ENCODE data around the gene WDR88.
"Not testable (repeated sequence)": the region's sequence is repeated elsewhere in the genome, so short reads cannot be mapped to it uniquely, and the experiment has no call there.

Gene WDR88

GRCh38 chr19:33129901-33130300 lies 2.0 kb upstream of the WDR88 start:
- DNase-seq (ENCODE audit: low spot score): no peak

DNA sequence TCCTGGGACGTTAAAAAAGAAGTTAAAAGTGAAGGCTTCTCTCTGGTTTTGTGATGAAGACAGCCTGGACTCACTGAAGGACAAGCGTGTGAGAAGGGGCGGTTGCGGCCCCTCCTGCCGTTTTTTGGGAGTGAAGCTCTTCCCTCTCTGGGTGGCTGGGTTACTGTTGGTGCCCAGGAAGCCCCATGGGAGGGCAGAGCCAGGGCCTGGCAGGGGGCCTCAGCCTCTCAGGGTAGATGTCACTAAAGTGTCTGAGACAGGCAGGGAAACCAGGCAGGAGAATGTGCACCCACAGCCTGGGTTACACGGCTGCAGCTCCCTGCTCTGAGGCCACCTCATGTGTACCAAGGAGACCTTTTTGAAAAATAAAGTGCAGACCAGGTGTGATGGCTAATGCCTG lies 1.5 kb upstream of the WDR88 start:
- no peak for DNase-seq (ENCODE audit: low spot score)

GRCh38 chr19:33132425-33132824 lies 511 bp downstream of the WDR88 start:
- DNase-seq (ENCODE audit: low spot score): no peak

GRCh38 chr19:33133438-33134031 lies 1.6 kb downstream of the WDR88 start:
- no peak for DNase-seq (ENCODE audit: low spot score)

- DNase-seq (ENCODE audit: low spot score): no peak
Measured at GRCh38 chr19:33134571-33135041, 2.7 kb downstream of the WDR88 start.

DNA sequence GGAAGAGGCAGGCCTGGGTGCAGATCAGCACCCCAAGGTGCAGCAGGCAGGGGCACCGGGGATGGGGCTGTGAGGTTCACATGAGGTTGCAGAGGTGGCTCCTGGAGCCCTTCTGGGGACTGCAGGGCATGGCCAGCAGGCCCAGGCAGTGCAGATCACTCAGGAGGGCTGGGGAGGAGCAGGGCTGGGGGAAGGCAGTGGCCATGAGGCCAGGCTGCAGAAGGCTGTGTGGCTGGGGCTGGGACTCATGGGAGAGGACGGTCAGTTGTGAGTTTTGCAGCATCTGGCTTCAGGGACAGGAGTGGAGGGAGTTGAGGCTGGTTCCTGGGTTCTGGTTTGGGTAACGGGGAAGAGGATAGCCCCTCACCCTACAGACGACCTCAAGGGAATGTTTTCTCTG lies 7.3 kb downstream of the WDR88 start:
- DNase-seq (ENCODE audit: low spot score): no peak

- DNase-seq (ENCODE audit: low spot score): peak; percentile 60
Measured at GRCh38 chr19:33143897-33144405, 12.0 kb downstream of the WDR88 start.

DNA sequence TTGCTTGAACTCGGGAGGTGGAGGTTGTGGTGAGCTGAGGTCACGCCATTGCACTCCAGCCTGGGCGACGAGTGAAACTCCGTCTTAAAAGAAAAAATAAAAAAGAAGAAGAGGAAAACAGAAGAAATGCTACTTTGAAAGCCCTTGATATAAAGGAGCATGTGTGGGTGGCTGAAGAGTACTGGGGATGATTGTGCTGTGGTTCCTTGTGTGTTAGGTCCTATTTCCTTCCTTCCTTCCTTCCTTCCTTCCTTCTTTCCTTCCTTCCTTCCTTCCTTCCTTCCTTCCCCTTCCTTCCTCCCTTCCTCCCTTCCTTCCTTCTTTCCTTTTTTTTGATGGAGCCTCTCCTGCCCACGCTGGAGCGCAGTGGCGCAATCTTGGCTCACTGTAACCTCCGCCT lies 14.3 kb downstream of the WDR88 start:
- DNase-seq (ENCODE audit: low spot score): no peak

- no peak for DNase-seq (ENCODE audit: low spot score)
Measured at GRCh38 chr19:33147538-33147937, 15.6 kb downstream of the WDR88 start.

DNA sequence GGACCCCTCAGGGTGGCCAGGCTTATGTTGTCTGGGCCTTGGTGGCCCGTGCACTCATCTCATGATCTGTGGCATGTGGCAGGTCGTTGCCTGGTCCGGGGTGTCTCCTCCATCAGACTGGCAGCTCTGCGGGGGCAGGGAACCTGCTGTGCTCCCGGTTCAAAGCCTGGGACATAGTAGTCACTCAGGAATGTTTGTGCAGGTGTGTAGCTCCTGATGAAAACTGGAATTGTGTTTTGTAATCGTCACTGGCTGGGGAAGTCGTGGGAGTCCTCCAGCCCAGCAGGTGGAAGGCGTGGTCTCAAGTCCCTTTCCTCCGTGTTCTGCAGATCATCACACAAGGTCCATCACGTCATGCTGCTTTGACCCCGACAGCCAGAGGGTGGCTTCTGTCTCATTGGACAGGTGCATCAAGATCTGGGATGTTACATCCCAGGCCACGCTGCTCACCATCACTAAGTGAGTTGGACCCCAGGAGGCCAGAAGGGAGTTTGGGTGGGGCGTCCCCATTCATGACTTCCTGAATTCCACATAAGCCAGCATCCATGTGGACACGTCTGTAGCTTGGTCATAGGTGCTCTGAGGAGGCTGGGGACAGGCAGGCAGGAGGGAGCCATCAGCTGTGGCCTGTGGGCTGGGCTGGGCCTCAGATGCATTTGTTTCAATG lies 19.1 kb downstream of the WDR88 start:
- DNase-seq (ENCODE audit: low spot score): no peak

- no peak for DNase-seq (ENCODE audit: low spot score)
Measured at GRCh38 chr19:33152176-33152575, 20.3 kb downstream of the WDR88 start.

DNA sequence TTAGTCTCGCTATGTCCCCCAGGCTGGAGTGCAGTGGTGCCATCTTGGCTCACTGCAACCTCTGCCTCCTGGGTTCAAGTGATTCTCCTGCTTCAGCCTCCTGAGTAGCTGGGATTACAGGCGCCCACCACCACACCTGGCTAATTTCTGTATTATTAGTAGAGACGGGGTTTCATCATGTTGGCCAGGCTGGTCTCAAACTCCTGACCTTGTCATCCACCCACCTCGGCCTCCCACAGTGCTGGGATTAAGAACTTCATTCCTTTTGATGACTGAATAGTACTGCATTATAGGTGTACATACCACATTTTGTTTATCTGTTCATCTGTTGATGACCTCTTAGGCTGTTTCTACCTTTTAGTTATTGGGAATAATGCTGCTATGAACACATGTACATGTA lies 20.7 kb downstream of the WDR88 start:
- DNase-seq (ENCODE audit: low spot score): not testable (repeated sequence)

GRCh38 chr19:33154313-33154712 lies 22.4 kb downstream of the WDR88 start:
- not testable (repeated sequence) for DNase-seq (ENCODE audit: low spot score)

DNA sequence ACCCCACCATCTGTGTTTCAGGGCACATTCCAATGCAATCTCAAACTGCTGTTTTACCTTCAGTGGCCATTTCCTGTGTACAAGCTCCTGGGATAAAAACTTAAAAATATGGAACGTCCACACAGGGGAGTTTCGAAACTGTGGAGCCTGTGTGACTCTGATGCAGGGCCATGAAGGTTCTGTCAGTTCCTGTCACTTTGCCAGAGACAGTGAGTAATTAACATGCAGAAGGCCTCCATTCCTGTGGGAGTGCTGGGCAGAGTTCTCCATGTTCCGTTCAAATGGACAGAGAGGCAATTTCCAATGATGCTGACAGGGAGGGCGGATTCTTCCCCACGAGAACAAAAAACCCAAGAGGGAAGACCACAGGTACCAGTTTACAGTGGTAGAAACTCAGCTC lies 24.4 kb downstream of the WDR88 start:
- no peak for DNase-seq (ENCODE audit: low spot score)

- DNase-seq (ENCODE audit: low spot score): no peak
Measured at GRCh38 chr19:33157906-33158305, 26.0 kb downstream of the WDR88 start.

GRCh38 chr19:33158365-33158764 lies 26.5 kb downstream of the WDR88 start:
- no peak for DNase-seq (ENCODE audit: low spot score)

GRCh38 chr19:33159149-33159548 lies 27.2 kb downstream of the WDR88 start:
- DNase-seq (ENCODE audit: low spot score): no peak

- no peak for DNase-seq (ENCODE audit: low spot score)
Measured at GRCh38 chr19:33159893-33160292, 28.0 kb downstream of the WDR88 start.

DNA sequence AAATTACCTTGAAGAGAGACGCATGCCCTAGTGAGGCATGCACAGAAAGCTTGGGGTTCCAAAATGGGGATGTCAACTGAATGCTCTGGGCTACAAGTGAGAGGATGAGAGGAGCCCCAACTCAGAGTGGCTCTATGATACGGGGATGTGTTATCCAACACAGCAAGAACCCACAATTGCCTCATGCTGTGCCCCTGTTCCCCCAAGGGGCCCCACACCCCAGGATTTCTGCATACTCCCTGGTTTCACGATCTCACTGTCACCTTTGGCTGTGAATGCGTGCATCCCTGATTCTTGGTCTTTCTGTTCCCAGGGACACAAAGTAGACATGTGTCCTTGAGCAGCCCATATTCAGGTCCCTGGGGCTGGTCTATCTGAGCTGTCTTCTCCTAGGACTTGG lies 29.3 kb downstream of the WDR88 start:
- DNase-seq (ENCODE audit: low spot score): no peak

DNA sequence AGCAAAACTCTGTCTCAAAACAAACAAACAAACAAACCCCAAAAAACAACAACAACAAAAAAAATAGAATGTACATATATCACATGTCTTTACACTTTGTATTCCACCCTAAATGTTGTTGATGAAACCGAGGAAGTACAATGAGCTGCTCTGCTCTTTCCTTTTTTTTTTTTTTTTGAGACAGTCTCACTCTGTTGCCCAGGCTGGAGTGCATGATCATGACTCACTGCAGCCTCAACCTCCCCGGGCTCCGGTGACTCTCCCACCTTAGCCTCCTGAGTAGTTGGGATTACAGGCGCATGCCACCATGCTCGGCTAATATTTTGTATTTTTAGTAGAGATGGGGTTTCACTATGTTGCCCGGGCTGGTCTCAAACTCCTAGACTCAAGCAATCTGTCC lies 31.6 kb downstream of the WDR88 start:
- DNase-seq (ENCODE audit: low spot score): no peak

GRCh38 chr19:33166037-33166436 lies 34.1 kb downstream of the WDR88 start:
- DNase-seq (ENCODE audit: low spot score): not testable (repeated sequence)

DNA sequence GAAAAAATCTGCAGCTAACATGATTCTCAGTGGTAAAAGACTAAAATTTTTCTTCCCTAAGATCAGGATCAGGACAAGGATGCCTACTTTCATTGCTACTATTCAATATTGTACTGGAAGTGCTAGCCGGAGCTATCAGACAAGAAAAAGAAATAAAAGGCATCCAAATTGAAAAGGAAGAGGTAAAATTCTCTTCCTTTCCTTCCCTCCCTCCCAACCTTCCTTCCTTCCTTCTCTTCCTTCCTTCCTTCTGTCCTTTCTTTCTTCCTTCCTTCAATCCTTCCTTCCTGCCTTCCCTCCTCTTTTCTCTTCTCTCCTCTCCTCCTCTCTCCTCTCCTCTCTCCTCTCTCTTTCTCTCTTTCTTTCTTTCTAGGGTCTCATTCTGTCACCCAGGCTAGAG lies 35.5 kb downstream of the WDR88 start:
- no peak for DNase-seq (ENCODE audit: low spot score)

- no peak for DNase-seq (ENCODE audit: low spot score)
Measured at GRCh38 chr19:33168528-33168927, 36.6 kb downstream of the WDR88 start.
